DOHH2 (cell line): ENCODE measurements around the gene SLC25A41.

Experiments
- H3F3A ChIP-seq: fragments of 200-600 bp; sonication (generic), shearing (Covaris generic); 2 replicates; pipeline ENCODE4 v1.6.0; 2016; ENCODE audit warnings: antibody characterized with exemption, mild to moderate bottlenecking; ENCODE audit not compliant: control insufficient read depth, insufficient read depth
- H3K27ac ChIP-seq: fragments of 200-600 bp; sonication (generic); 2 replicates; pipeline ENCODE4 v1.5.1; 2014; ENCODE audit warnings: low read depth, mild to moderate bottlenecking, low read length, moderate library complexity
- H3K27me3 ChIP-seq: fragments of 200-600 bp; sonication (generic); 2 replicates; pipeline ENCODE4 v1.6.1; 2014; ENCODE audit warnings: mild to moderate bottlenecking, low read length, mixed read lengths; ENCODE audit not compliant: control insufficient read depth
- H3K36me3 ChIP-seq: fragments of 200-600 bp; sonication (generic); 2 replicates; pipeline ENCODE4 v1.6.1; 2014; ENCODE audit warnings: mild to moderate bottlenecking, low read length, moderate library complexity, mixed read lengths; ENCODE audit not compliant: control insufficient read depth
- H3K4me1 ChIP-seq: fragments of 200-600 bp; sonication (generic); 2 replicates; pipeline ENCODE4 v1.6.1; 2014; ENCODE audit warnings: mild to moderate bottlenecking, low read length, mixed read lengths; ENCODE audit not compliant: control insufficient read depth
- H3K4me2 ChIP-seq: fragments of 200-600 bp; sonication (generic); 2 replicates; pipeline ENCODE4 v1.6.0; 2014; ENCODE audit warnings: mild to moderate bottlenecking, low read length, moderate library complexity
- H3K4me3 ChIP-seq: fragments of 200-600 bp; sonication (generic); 2 replicates; pipeline ENCODE4 v1.5.1; 2014; ENCODE audit warnings: mild to moderate bottlenecking, low read length, mixed read lengths
- H3K79me2 ChIP-seq: fragments of 200-600 bp; sonication (generic); 2 replicates; pipeline ENCODE4 v1.6.1; 2014; ENCODE audit warnings: mild to moderate bottlenecking, low read length, mixed read lengths; ENCODE audit not compliant: control insufficient read depth
- H3K9me2 ChIP-seq: fragments of 200-600 bp; sonication (generic); replicated peaks from 2 replicates; pipeline ENCODE4 v1.6.1; 2014; ENCODE audit warnings: mild to moderate bottlenecking, low read length, mixed read lengths; ENCODE audit not compliant: control insufficient read depth
- H3K9me3 ChIP-seq: fragments of 200-600 bp; sonication (generic); 2 replicates; pipeline ENCODE4 v1.6.1; 2014; ENCODE audit warnings: antibody characterized with exemption, low read length, mixed read lengths; ENCODE audit not compliant: control insufficient read depth, insufficient read depth
- H4K20me1 ChIP-seq: fragments of 200-600 bp; sonication (generic); 2 replicates; pipeline ENCODE4 v1.6.0; 2014; ENCODE audit warnings: low read depth, mild to moderate bottlenecking, antibody characterized with exemption, low read length, moderate library complexity; ENCODE audit not compliant: control insufficient read depth, insufficient read depth
- EZH2phosphoT487 ChIP-seq: fragments of 200-600 bp; sonication (generic); IDR thresholded peaks from 2 replicates; pipeline ENCODE4 v1.6.1; 2017; ENCODE audit warnings: borderline replicate concordance, mild to moderate bottlenecking, antibody characterized with exemption, low read length, moderate library complexity, mixed read lengths
- TF ChIP-seq, protein P1 (sequence below): fragments of 200-600 bp; sonication (generic); IDR thresholded peaks from one replicate; pipeline ENCODE4 v1.5.1; 2014; ENCODE audit warnings: antibody characterized with exemption, mild to moderate bottlenecking, low read depth, low read length; ENCODE audit not compliant: poor library complexity, severe bottlenecking

SLC25A41 gene

DNA sequence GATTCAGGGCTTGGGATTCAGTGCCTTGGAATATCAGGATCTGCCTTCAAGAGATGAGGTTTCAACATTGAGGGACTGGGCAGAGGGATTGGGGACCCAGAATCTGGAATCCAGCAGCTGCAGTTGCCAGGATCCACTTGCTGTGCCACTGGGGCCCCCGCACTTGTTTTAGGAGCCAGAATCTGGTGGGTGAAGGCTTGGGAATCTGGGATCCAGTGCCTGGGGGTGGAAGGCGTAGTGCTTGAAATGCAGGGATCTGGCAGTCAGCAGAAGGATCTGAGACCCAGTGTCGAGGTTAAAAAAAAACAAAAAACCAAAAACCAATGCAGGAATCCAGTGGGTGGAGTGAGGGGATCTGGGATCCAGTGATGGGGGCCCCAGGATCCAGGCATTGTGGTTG, 7.3 kb upstream of the SLC25A41 start:
- Histone ChIP-seq H3K9me3 (no peaks in the 10 kb centered on the region), H3K27me3 (no peaks in the 10 kb centered on the region), H3K79me2 (no peaks in the 10 kb centered on the region), H3F3A (no peaks in the 10 kb centered on the region), H3K27ac (no peak overlapping the region), H3K4me1 (0 out of 2 replicates have a peak, but pooled peaks cover 3% of the 10 kb centered on the region), H3K4me2 (no peak overlapping the region), H4K20me1 (no peaks in the 10 kb centered on the region), H3K36me3 (no peaks in the 10 kb centered on the region; the same call in 1 of the 2 replicates), H3K9me2 (no peaks in the 10 kb centered on the region), H3K4me3 (no peak overlapping the region)
- TF ChIP-seq, protein P1, sequence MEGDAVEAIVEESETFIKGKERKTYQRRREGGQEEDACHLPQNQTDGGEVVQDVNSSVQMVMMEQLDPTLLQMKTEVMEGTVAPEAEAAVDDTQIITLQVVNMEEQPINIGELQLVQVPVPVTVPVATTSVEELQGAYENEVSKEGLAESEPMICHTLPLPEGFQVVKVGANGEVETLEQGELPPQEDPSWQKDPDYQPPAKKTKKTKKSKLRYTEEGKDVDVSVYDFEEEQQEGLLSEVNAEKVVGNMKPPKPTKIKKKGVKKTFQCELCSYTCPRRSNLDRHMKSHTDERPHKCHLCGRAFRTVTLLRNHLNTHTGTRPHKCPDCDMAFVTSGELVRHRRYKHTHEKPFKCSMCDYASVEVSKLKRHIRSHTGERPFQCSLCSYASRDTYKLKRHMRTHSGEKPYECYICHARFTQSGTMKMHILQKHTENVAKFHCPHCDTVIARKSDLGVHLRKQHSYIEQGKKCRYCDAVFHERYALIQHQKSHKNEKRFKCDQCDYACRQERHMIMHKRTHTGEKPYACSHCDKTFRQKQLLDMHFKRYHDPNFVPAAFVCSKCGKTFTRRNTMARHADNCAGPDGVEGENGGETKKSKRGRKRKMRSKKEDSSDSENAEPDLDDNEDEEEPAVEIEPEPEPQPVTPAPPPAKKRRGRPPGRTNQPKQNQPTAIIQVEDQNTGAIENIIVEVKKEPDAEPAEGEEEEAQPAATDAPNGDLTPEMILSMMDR = no peak
- TF ChIP-seq EZH2phosphoT487 = no peak

DNA sequence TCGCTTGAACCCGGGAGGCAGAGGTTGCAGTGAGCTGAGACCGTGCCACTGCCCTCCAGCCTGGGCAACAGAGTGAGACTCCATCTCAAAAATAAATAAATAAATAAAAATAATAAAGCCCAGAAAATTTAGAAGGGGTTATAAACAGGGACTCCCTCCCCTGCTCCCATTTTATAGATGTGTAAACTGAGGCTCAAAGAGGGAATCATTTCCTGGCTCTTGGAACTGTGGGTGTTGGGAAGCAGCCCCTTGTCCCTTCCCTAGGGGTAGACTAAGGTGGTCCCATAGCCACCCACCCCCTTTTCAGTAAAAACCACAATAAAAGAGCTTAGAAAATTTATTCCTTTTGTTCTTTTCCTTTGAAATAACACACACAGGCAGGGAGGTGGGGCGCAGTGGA, 6.2 kb upstream of the SLC25A41 start:
- Histone ChIP-seq H3K36me3 (no peaks in the 10 kb centered on the region; the same call in 1 of the 2 replicates), H3K4me3 (no peak overlapping the region), H3F3A (no peaks in the 10 kb centered on the region), H3K9me3 (no peaks in the 10 kb centered on the region), H3K27ac (no peak overlapping the region), H3K27me3 (no peaks in the 10 kb centered on the region), H3K79me2 (no peaks in the 10 kb centered on the region), H3K4me1 (0 out of 2 replicates have a peak, but pooled peaks cover 3% of the 10 kb centered on the region), H4K20me1 (no peaks in the 10 kb centered on the region), H3K9me2 (no peaks in the 10 kb centered on the region), H3K4me2 (no peak overlapping the region)
- TF ChIP-seq EZH2phosphoT487 = no peak
- TF ChIP-seq, protein P1 = no peak

DNA sequence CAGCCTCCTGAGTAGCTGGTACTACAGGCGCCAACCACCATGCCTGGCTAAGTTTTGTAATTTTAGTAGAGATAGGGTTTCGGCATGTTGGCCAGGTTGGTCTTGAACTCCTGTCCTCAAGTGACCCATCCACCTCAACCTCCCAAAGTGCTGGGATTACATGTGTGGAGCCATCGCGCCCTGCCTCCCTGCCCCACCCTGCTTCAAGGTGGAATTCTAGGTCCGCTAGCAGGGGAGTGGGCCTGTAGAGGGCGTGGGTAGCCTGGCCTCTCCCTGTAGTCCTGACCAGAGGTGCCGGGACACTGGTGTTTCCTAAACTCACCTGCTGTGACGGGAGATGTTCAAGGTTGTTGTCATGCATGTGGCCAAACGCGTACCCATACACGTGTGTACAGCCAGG, 398 bp downstream of the SLC25A41 start:
- peaks cover 16% of the 10 kb centered on the region for H3K4me1 ChIP-seq
- TF ChIP-seq, protein P1 = no peak
- TF ChIP-seq EZH2phosphoT487 = no peak
- H3K27ac ChIP-seq = no peak overlapping the region
- no peaks in the 10 kb centered on the region for H3K36me3 ChIP-seq
- no peak overlapping the region for H3K4me3 ChIP-seq
- peaks cover 18% of the 10 kb centered on the region for H3K79me2 ChIP-seq
- no peaks in the 10 kb centered on the region for H3F3A ChIP-seq
- no peaks in the 10 kb centered on the region for H4K20me1 ChIP-seq
- no peak overlapping the region for H3K4me2 ChIP-seq
- no peaks in the 10 kb centered on the region for H3K9me3 ChIP-seq
- no peaks in the 10 kb centered on the region for H3K9me2 ChIP-seq
- H3K27me3 ChIP-seq = no peaks in the 10 kb centered on the region
